ENCODE measurements around the gene ECI1.

Gene ECI1

GRCh38 chr16:2194852-2195321 is 56.5 kb downstream of the ECI1 start:
- Histone ChIP-seq H3K9me3 (no peaks in the 10 kb centered on the region), H3K4me1 (peaks cover 17% of the 10 kb centered on the region), H3K27me3 (no peaks in the 10 kb centered on the region), H3K4me3 (ENCODE audit: low read depth, low read length) (peak overlapping the region; percentile 62), H3K36me3 (no peaks in the 10 kb centered on the region)
- DNase-seq: peak; percentile 56
- TF ChIP-seq, protein P1, sequence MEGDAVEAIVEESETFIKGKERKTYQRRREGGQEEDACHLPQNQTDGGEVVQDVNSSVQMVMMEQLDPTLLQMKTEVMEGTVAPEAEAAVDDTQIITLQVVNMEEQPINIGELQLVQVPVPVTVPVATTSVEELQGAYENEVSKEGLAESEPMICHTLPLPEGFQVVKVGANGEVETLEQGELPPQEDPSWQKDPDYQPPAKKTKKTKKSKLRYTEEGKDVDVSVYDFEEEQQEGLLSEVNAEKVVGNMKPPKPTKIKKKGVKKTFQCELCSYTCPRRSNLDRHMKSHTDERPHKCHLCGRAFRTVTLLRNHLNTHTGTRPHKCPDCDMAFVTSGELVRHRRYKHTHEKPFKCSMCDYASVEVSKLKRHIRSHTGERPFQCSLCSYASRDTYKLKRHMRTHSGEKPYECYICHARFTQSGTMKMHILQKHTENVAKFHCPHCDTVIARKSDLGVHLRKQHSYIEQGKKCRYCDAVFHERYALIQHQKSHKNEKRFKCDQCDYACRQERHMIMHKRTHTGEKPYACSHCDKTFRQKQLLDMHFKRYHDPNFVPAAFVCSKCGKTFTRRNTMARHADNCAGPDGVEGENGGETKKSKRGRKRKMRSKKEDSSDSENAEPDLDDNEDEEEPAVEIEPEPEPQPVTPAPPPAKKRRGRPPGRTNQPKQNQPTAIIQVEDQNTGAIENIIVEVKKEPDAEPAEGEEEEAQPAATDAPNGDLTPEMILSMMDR (IDR thresholded peaks at IDR 0.05; ENCODE audit: low read depth, low read length): peak; percentile 55

- no peaks in the 10 kb centered on the region for H3K9me3 ChIP-seq
- peak overlapping the region; percentile 62 for H3K4me3 ChIP-seq (ENCODE audit: low read depth, low read length)
- H3K4me1 ChIP-seq: peaks cover 17% of the 10 kb centered on the region
- TF ChIP-seq, protein P1 (IDR thresholded peaks at IDR 0.05; ENCODE audit: low read depth, low read length): no peak
- no peaks in the 10 kb centered on the region for H3K36me3 ChIP-seq
- no peaks in the 10 kb centered on the region for H3K27me3 ChIP-seq
- DNase-seq: peak; percentile 80
These were observed 57.1 kb downstream of the ECI1 start for GRCh38 chr16:2194166-2194834.

DNA sequence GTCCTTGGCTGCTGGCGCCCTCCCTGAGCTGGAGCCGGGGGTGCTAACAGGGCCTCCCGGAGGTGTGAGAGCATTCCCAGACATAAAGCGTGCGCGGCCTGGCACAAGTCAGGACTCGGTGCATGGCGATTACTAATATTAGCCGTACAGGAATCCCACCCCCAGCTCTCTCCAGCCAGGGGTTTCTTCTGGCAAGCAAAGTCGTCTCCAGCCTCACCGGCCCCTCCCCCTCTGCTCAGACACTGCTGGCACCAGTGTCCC is 60.0 kb downstream of the ECI1 start:
- H3K4me1 ChIP-seq: peaks cover 17% of the 10 kb centered on the region

GRCh38 chr16:2190659-2191445 is 60.5 kb downstream of the ECI1 start:
- Histone ChIP-seq H3K36me3 (no peaks in the 10 kb centered on the region; the same call in 1 of the 2 replicates), H3K4me1 (peaks cover 17% of the 10 kb centered on the region), H3K9me3 (no peaks in the 10 kb centered on the region), H3K4me3 (ENCODE audit: low read depth, low read length) (no peak overlapping the region), H3K27me3 (no peaks in the 10 kb centered on the region)
- TF ChIP-seq, protein P1 (IDR thresholded peaks at IDR 0.05; ENCODE audit: low read depth, low read length): no peak
- no peak for DNase-seq

More for the DNA sequence above, 60.0 kb downstream of the ECI1 start:
- DNase-seq: no peak
- H3K36me3 ChIP-seq: no peaks in the 10 kb centered on the region; the same call in 1 of the 2 replicates
- no peaks in the 10 kb centered on the region for H3K9me3 ChIP-seq
- TF ChIP-seq, protein P1 (IDR thresholded peaks at IDR 0.05; ENCODE audit: low read depth, low read length): no peak
- no peaks in the 10 kb centered on the region for H3K27me3 ChIP-seq
- H3K4me3 ChIP-seq (ENCODE audit: low read depth, low read length): no peak overlapping the region

DNA sequence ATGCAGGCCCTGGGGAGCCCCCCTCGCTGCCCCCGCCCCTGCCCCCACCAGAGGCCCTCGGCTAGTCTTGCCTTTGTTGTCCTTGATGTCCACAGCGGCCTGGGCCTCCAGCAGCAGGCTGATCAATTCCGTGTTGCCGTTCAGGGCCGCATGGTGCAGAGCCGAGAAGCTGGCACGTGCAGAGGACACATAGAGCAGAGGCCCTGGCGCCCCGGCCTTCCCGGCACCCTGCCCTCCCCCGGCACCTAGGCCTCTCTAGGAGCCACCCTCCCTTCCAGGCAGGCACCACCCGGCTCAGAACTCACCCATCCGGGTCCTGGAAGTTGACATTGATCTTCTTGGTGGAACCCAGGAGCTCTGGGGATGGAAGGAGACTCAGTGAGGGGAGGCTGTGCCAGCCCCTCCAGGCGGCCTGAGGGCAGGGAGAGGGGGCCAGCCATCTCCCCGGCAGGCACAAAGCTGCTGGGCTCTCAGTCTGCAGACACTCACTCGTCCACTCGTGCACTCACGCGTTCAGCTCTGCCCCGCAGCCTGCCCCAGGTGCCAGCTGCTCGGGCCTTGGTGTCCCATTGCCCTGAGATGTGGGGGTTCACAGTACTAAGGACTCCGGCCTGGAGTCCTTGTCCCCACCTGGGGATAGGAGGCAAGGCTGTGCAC is 61.3 kb downstream of the ECI1 start:
- H3K36me3 ChIP-seq: no peaks in the 10 kb centered on the region; the same call in 1 of the 2 replicates
- no peaks in the 10 kb centered on the region for H3K27me3 ChIP-seq
- TF ChIP-seq, protein P1 (IDR thresholded peaks at IDR 0.05; ENCODE audit: low read depth, low read length): no peak
- no peak overlapping the region for H3K4me3 ChIP-seq (ENCODE audit: low read depth, low read length)
- peaks cover 11% of the 10 kb centered on the region for H3K4me1 ChIP-seq
- no peak for DNase-seq
- H3K9me3 ChIP-seq: no peaks in the 10 kb centered on the region

All from BE2C (cell line).